HepG2 (cell line): ENCODE measurements around the gene HNRNPA1. TPM values are rescaled to one million over a fixed set of nuclear protein-coding genes. Genes with fewer than 3 reads are reported as not detected.

ENCODE experiments used
- CHD4 ChIP-seq: fragments of 200-600 bp; sonication (generic); IDR thresholded peaks from 2 replicates; pipeline ENCODE4 v1.7.0; 2017; ENCODE audit warnings: mild to moderate bottlenecking, low read length, borderline replicate concordance
- DR1 ChIP-seq: sonication (generic); formaldehyde crosslinking; IDR thresholded peaks from 2 replicates; pipeline ENCODE4 v1.8.0; 2021; ENCODE audit warnings: mild to moderate bottlenecking, missing genetic modification reagents, inconsistent platforms
- HNF4A ChIP-seq: sonication (generic); formaldehyde crosslinking; IDR thresholded peaks from 2 replicates; pipeline ENCODE4 v1.4.0; 2020; ENCODE audit warnings: missing genetic modification reagents
- HNF4G ChIP-seq, 2 experiments: sonication (generic) in 1 of 2; formaldehyde crosslinking in 1 of 2; IDR thresholded peaks; 2 replicates each; pipeline versions ENCODE4 v1.4.0 to v1.6.1; 2011 to 2020; ENCODE audit warnings: borderline replicate concordance in 2 of 2, low read depth in 2 of 2, mild to moderate bottlenecking in 2 of 2, low read length in 1 of 2, missing genetic modification reagents in 1 of 2, moderate library complexity in 1 of 2
- KMT2B ChIP-seq: IDR thresholded peaks from 2 replicates; pipeline ENCODE4 v1.6.1; 2016; ENCODE audit warnings: missing genetic modification reagents, missing compliant biosample characterization
- NFYB ChIP-seq: sonication (generic); formaldehyde crosslinking; IDR thresholded peaks from 2 replicates; pipeline ENCODE4 v1.4.0; 2020; ENCODE audit warnings: missing genetic modification reagents
- ZC3H4 ChIP-seq: sonication (generic); formaldehyde crosslinking; IDR thresholded peaks from 2 replicates; pipeline ENCODE4 v1.4.0; 2020; ENCODE audit warnings: missing genetic modification reagents, borderline replicate concordance
- ZNF263 ChIP-seq: sonication (generic); formaldehyde crosslinking; IDR thresholded peaks from 2 replicates; pipeline ENCODE4 v1.4.0; 2020; ENCODE audit warnings: missing genetic modification reagents
- ZNF354B ChIP-seq: sonication (generic); formaldehyde crosslinking; IDR thresholded peaks from 2 replicates; pipeline ENCODE4 v1.8.0; 2022; ENCODE audit warnings: mild to moderate bottlenecking, missing genetic modification reagents
- ZNF431 ChIP-seq: sonication (generic); formaldehyde crosslinking; IDR thresholded peaks from 2 replicates; pipeline ENCODE4 v1.9.0; 2022; ENCODE audit warnings: missing genetic modification reagents, low read depth, mild to moderate bottlenecking, borderline replicate concordance
- ZNF816 ChIP-seq: sonication (generic); formaldehyde crosslinking; IDR thresholded peaks from 2 replicates; pipeline ENCODE4 v1.8.0; 2022; ENCODE audit warnings: missing genetic modification reagents, mild to moderate bottlenecking, borderline replicate concordance
- polyA plus RNA-seq, 8 experiments: library from polyadenylated mRNA; depleted of rRNA in 3 of 8; stranded (reverse) in 7 of 8; unstranded in 1 of 8; fragments of >200 nt; fragmentation: Illumina TruSeq in 4 of 8; extraction: Trizol in 4 of 8; gene quantifications; 2 replicates each; pipeline versions ENCODE4 v1.2.1 to v1.2.3, GENCODE V29; 2011 to 2016; ENCODE audit warnings: low read depth in 4 of 8, missing spikeins in 1 of 8, mixed read lengths in 1 of 8; ENCODE audit not compliant: insufficient read depth in 1 of 8
- total RNA-seq, 5 experiments: library from RNA; depleted of rRNA; stranded (reverse); fragments of >200 nt; fragmentation: Illumina TruSeq; extraction: Trizol; gene quantifications; 2 replicates each; pipeline ENCODE4 v1.2.3, GENCODE V29; 2016; ENCODE audit warnings: low read depth in 1 of 5
- TF ChIP-seq, protein P1 (sequence below): sonication (generic); formaldehyde crosslinking; IDR thresholded peaks from 2 replicates; pipeline ENCODE4 v1.4.0; 2020; ENCODE audit warnings: missing genetic modification reagents
- TF ChIP-seq, protein P2 (sequence below): sonication (generic); formaldehyde crosslinking; IDR thresholded peaks from 2 replicates; pipeline ENCODE4 v1.8.0; 2022; ENCODE audit warnings: missing genetic modification reagents, mild to moderate bottlenecking, inconsistent platforms, borderline replicate concordance
- TF ChIP-seq, protein P3 (sequence below): sonication (generic); formaldehyde crosslinking; IDR thresholded peaks from 2 replicates; pipeline ENCODE4 v1.4.0; 2020; ENCODE audit warnings: missing genetic modification reagents
- TF ChIP-seq, protein P4 (sequence below), 2 experiments: sonication (generic) in 1 of 2; formaldehyde crosslinking in 1 of 2; IDR thresholded peaks; 2 replicates each; pipeline versions ENCODE4 v1.4.0 to v1.6.1; 2016 to 2020; ENCODE audit warnings: borderline replicate concordance in 1 of 2, low read depth in 1 of 2, mild to moderate bottlenecking in 1 of 2, missing genetic modification reagents in 1 of 2
- TF ChIP-seq, protein P5 (sequence below): sonication (generic); formaldehyde crosslinking; IDR thresholded peaks from 2 replicates; pipeline ENCODE4 v1.8.1; 2023; ENCODE audit warnings: mild to moderate bottlenecking, missing genetic modification reagents, borderline replicate concordance

The HNRNPA1 gene
- total and polyA plus RNA-seq, 2 of the 13 experiments (the other 11 are each of a cell fraction or from before 2014, with no cell fraction given) = 535 to 1,820 TPM

DNA sequence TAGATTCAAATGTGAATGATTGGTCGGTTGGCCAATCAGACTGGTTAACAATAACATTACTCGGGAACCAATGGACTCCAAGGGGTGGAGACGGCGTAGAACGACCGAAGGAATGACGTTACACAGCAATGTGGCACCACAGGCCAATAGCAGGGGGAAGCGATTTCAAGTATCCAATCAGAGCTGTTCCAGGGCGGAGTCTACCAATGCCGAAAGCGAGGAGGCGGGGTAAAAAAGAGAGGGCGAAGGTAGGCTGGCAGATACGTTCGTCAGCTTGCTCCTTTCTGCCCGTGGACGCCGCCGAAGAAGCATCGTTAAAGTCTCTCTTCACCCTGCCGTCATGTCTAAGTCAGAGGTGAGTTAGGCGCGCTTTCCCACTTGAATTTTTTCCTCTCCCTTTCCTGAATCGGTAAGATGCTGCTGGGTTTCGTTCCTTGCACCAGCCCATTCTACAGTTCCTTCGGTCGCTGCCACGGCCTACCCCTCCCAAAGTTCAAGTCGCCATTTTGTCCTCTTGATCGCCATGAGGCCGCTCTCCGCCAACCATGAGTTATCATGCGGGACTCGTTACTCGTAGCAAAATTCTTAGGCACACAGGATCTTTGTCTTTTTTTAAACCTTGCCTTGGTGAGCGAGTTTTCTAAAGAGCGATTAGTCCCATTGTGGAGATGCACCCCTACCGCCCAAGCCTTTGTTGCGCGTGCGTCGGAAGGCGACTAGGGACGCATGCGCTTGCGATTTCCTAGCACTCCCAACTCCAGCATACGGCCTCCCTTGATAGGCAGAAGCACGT is at the start of gene HNRNPA1 (continued):
- TF ChIP-seq, protein P1, sequence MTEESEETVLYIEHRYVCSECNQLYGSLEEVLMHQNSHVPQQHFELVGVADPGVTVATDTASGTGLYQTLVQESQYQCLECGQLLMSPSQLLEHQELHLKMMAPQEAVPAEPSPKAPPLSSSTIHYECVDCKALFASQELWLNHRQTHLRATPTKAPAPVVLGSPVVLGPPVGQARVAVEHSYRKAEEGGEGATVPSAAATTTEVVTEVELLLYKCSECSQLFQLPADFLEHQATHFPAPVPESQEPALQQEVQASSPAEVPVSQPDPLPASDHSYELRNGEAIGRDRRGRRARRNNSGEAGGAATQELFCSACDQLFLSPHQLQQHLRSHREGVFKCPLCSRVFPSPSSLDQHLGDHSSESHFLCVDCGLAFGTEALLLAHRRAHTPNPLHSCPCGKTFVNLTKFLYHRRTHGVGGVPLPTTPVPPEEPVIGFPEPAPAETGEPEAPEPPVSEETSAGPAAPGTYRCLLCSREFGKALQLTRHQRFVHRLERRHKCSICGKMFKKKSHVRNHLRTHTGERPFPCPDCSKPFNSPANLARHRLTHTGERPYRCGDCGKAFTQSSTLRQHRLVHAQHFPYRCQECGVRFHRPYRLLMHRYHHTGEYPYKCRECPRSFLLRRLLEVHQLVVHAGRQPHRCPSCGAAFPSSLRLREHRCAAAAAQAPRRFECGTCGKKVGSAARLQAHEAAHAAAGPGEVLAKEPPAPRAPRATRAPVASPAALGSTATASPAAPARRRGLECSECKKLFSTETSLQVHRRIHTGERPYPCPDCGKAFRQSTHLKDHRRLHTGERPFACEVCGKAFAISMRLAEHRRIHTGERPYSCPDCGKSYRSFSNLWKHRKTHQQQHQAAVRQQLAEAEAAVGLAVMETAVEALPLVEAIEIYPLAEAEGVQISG = peak; percentile 36; the same call in 1 of the 2 replicates
- peak; percentile 99 for TF ChIP-seq ZC3H4
- peak; percentile 94 for TF ChIP-seq DR1
- TF ChIP-seq, protein P2, sequence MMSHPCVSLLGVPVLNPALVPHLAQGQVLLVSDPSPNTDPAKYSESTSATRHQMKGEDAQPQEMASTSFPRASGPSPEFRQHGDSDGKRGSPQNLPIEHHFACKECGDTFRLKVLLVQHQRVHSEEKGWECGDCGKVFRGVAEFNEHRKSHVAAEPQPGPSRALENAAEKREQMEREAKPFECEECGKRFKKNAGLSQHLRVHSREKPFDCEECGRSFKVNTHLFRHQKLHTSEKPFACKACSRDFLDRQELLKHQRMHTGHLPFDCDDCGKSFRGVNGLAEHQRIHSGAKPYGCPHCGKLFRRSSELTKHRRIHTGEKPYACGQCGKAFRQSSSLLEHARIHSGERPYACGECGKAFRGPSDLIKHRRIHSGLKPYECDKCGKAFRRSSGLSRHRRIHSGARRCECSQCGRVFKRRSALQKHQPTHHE (CRISPR knock-in tag) = peak; percentile 55; the same call in 1 of the 2 replicates
- TF ChIP-seq HNF4A = peak; percentile 54
- TF ChIP-seq NFYB (CRISPR knock-in tag) = peak; percentile 97
- TF ChIP-seq KMT2B (CRISPR knock-in tag) = 0 out of 2 replicates have a peak, but pooled peaks have one; percentile 17
- peak; percentile 66; the same call in 1 of the 2 replicates for TF ChIP-seq ZNF816 (CRISPR knock-in tag)
- no peak for TF ChIP-seq CHD4
- TF ChIP-seq ZNF354B = no peak
- TF ChIP-seq, protein P3, sequence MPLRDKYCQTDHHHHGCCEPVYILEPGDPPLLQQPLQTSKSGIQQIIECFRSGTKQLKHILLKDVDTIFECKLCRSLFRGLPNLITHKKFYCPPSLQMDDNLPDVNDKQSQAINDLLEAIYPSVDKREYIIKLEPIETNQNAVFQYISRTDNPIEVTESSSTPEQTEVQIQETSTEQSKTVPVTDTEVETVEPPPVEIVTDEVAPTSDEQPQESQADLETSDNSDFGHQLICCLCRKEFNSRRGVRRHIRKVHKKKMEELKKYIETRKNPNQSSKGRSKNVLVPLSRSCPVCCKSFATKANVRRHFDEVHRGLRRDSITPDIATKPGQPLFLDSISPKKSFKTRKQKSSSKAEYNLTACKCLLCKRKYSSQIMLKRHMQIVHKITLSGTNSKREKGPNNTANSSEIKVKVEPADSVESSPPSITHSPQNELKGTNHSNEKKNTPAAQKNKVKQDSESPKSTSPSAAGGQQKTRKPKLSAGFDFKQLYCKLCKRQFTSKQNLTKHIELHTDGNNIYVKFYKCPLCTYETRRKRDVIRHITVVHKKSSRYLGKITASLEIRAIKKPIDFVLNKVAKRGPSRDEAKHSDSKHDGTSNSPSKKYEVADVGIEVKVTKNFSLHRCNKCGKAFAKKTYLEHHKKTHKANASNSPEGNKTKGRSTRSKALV (CRISPR knock-in tag) = peak; percentile 48; the same call in 1 of the 2 replicates
- peak; percentile 54; the same call in 1 of the 2 replicates for TF ChIP-seq HNF4G (IDR thresholded peaks at IDR 0.05; ENCODE audit: borderline replicate concordance, low read depth, low read length)
- no peak for TF ChIP-seq HNF4G (CRISPR knock-in tag; IDR thresholded peaks at IDR 0.05; ENCODE audit: borderline replicate concordance, low read depth)
- no peak; the same call in none of the 2 replicates for TF ChIP-seq ZNF263 (CRISPR knock-in tag)
- TF ChIP-seq, protein P4, sequence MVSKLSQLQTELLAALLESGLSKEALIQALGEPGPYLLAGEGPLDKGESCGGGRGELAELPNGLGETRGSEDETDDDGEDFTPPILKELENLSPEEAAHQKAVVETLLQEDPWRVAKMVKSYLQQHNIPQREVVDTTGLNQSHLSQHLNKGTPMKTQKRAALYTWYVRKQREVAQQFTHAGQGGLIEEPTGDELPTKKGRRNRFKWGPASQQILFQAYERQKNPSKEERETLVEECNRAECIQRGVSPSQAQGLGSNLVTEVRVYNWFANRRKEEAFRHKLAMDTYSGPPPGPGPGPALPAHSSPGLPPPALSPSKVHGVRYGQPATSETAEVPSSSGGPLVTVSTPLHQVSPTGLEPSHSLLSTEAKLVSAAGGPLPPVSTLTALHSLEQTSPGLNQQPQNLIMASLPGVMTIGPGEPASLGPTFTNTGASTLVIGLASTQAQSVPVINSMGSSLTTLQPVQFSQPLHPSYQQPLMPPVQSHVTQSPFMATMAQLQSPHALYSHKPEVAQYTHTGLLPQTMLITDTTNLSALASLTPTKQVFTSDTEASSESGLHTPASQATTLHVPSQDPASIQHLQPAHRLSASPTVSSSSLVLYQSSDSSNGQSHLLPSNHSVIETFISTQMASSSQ (IDR thresholded peaks at IDR 0.05; ENCODE audit: low read depth) = 0 out of 2 replicates have a peak, but pooled peaks have one; percentile 14
- TF ChIP-seq, protein P4 (CRISPR knock-in tag; IDR thresholded peaks at IDR 0.05; ENCODE audit: borderline replicate concordance) = no peak
- TF ChIP-seq, protein P5, sequence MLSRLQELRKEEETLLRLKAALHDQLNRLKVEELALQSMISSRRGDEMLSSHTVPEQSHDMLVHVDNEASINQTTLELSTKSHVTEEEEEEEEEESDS (CRISPR knock-in tag) = 0 out of 2 replicates have a peak, but pooled peaks have one; percentile 9
- TF ChIP-seq ZNF431 (CRISPR knock-in tag) = no peak
